ENCODE measurements around the gene KLHDC2.
"Not testable (repeated sequence)": the region's sequence is repeated elsewhere in the genome, so short reads cannot be mapped to it uniquely, and the experiment has no call there.

The KLHDC2 gene

GRCh38 chr14:49754570-49755097 lies 13.3 kb upstream of the KLHDC2 start:
- no peak for TF ChIP-seq POLR2A (IDR thresholded peaks at IDR 0.05; ENCODE audit: low read depth, low read length)
- TF ChIP-seq PAX5 (IDR thresholded peaks at IDR 0.05; ENCODE audit: insufficient read depth, low read length, severe bottlenecking), result no peak
- no peak for TF ChIP-seq SPI1 (IDR thresholded peaks at IDR 0.05; ENCODE audit: low read depth, low read length)
- TF ChIP-seq POLR2AphosphoS5 (IDR thresholded peaks at IDR 0.05; ENCODE audit: low read depth, low read length), result no peak
- no peak for TF ChIP-seq TAF1 (IDR thresholded peaks at IDR 0.05; ENCODE audit: low read depth, low read length)
- TF ChIP-seq POU2F2 (IDR thresholded peaks at IDR 0.05; ENCODE audit: low read depth, low read length), result no peak
- no peak for FAIRE-seq
- DNase-seq (ENCODE audit: insufficient read length, low spot score), result no peak

GRCh38 chr14:49755378-49755777 lies 12.6 kb upstream of the KLHDC2 start:
- TF ChIP-seq SPI1 (IDR thresholded peaks at IDR 0.05; ENCODE audit: low read depth, low read length), result no peak
- TF ChIP-seq TAF1 (IDR thresholded peaks at IDR 0.05; ENCODE audit: low read depth, low read length), result no peak
- TF ChIP-seq POLR2AphosphoS5 (IDR thresholded peaks at IDR 0.05; ENCODE audit: low read depth, low read length), result no peak
- no peak for TF ChIP-seq POLR2A (IDR thresholded peaks at IDR 0.05; ENCODE audit: low read depth, low read length)
- TF ChIP-seq PAX5 (IDR thresholded peaks at IDR 0.05; ENCODE audit: insufficient read depth, low read length, severe bottlenecking), result no peak
- TF ChIP-seq POU2F2 (IDR thresholded peaks at IDR 0.05; ENCODE audit: low read depth, low read length), result no peak
- DNase-seq (ENCODE audit: insufficient read length, low spot score) (no peak), FAIRE-seq (no peak)

GRCh38 chr14:49761839-49762551 lies 6.0 kb upstream of the KLHDC2 start:
- DNase-seq (ENCODE audit: insufficient read length, low spot score) (no peak), FAIRE-seq (no peak)

GRCh38 chr14:49766839-49767238 lies 1.1 kb upstream of the KLHDC2 start:
- TF ChIP-seq TAF1 (IDR thresholded peaks at IDR 0.05; ENCODE audit: low read depth, low read length), result no peak
- no peak for TF ChIP-seq POU2F2 (IDR thresholded peaks at IDR 0.05; ENCODE audit: low read depth, low read length)
- TF ChIP-seq POLR2A (IDR thresholded peaks at IDR 0.05; ENCODE audit: low read depth, low read length), result no peak
- no peak for TF ChIP-seq PAX5 (IDR thresholded peaks at IDR 0.05; ENCODE audit: insufficient read depth, low read length, severe bottlenecking)
- TF ChIP-seq POLR2AphosphoS5 (IDR thresholded peaks at IDR 0.05; ENCODE audit: low read depth, low read length), result no peak
- TF ChIP-seq SPI1 (IDR thresholded peaks at IDR 0.05; ENCODE audit: low read depth, low read length), result no peak
- FAIRE-seq, result no peak
- no peak for DNase-seq (ENCODE audit: insufficient read length, low spot score)

More at GRCh38 chr14:49761839-49762551, 6.0 kb upstream of the KLHDC2 start:
- TF ChIP-seq POLR2AphosphoS5 (IDR thresholded peaks at IDR 0.05; ENCODE audit: low read depth, low read length), result no peak
- no peak for TF ChIP-seq PAX5 (IDR thresholded peaks at IDR 0.05; ENCODE audit: insufficient read depth, low read length, severe bottlenecking)

GRCh38 chr14:49767270-49767570 lies 733 bp upstream of the KLHDC2 start:
- FAIRE-seq, result no peak
- DNase-seq (ENCODE audit: insufficient read length, low spot score), result no peak
- TF ChIP-seq POLR2A (IDR thresholded peaks at IDR 0.05; ENCODE audit: low read depth, low read length) (no peak), POLR2AphosphoS5 (IDR thresholded peaks at IDR 0.05; ENCODE audit: low read depth, low read length) (no peak), TAF1 (IDR thresholded peaks at IDR 0.05; ENCODE audit: low read depth, low read length) (no peak), SPI1 (IDR thresholded peaks at IDR 0.05; ENCODE audit: low read depth, low read length) (no peak), PAX5 (IDR thresholded peaks at IDR 0.05; ENCODE audit: insufficient read depth, low read length, severe bottlenecking) (no peak), POU2F2 (IDR thresholded peaks at IDR 0.05; ENCODE audit: low read depth, low read length) (no peak)

GRCh38 chr14:49768301-49769121 lies 558 bp downstream of the KLHDC2 start:
- no peak for FAIRE-seq

GRCh38 chr14:49769171-49769570 lies 1.2 kb downstream of the KLHDC2 start:
- TF ChIP-seq TAF1 (IDR thresholded peaks at IDR 0.05; ENCODE audit: low read depth, low read length), result no peak
- TF ChIP-seq SPI1 (IDR thresholded peaks at IDR 0.05; ENCODE audit: low read depth, low read length), result no peak
- no peak for TF ChIP-seq POU2F2 (IDR thresholded peaks at IDR 0.05; ENCODE audit: low read depth, low read length)
- TF ChIP-seq POLR2A (IDR thresholded peaks at IDR 0.05; ENCODE audit: low read depth, low read length), result no peak
- TF ChIP-seq PAX5 (IDR thresholded peaks at IDR 0.05; ENCODE audit: insufficient read depth, low read length, severe bottlenecking), result no peak
- no peak for TF ChIP-seq POLR2AphosphoS5 (IDR thresholded peaks at IDR 0.05; ENCODE audit: low read depth, low read length)
- DNase-seq (ENCODE audit: insufficient read length, low spot score), result no peak
- no peak for FAIRE-seq

More at GRCh38 chr14:49768301-49769121, 558 bp downstream of the KLHDC2 start:
- peak; percentile 30 for DNase-seq (ENCODE audit: insufficient read length, low spot score)
- TF ChIP-seq POLR2AphosphoS5 (IDR thresholded peaks at IDR 0.05; ENCODE audit: low read depth, low read length) (peak; percentile 72), SPI1 (IDR thresholded peaks at IDR 0.05; ENCODE audit: low read depth, low read length) (no peak), POLR2A (IDR thresholded peaks at IDR 0.05; ENCODE audit: low read depth, low read length) (peak; percentile 53)

- no peak for DNase-seq (ENCODE audit: insufficient read length, low spot score)
- TF ChIP-seq POLR2AphosphoS5 (IDR thresholded peaks at IDR 0.05; ENCODE audit: low read depth, low read length) (no peak), POU2F2 (IDR thresholded peaks at IDR 0.05; ENCODE audit: low read depth, low read length) (no peak), TAF1 (IDR thresholded peaks at IDR 0.05; ENCODE audit: low read depth, low read length) (no peak), PAX5 (IDR thresholded peaks at IDR 0.05; ENCODE audit: insufficient read depth, low read length, severe bottlenecking) (no peak), SPI1 (IDR thresholded peaks at IDR 0.05; ENCODE audit: low read depth, low read length) (no peak), POLR2A (IDR thresholded peaks at IDR 0.05; ENCODE audit: low read depth, low read length) (no peak)
- FAIRE-seq, result no peak
Observed at GRCh38 chr14:49769581-49770211, 1.7 kb downstream of the KLHDC2 start.

- peak; percentile 35; the same call in 1 of the 2 replicates for TF ChIP-seq POLR2AphosphoS5 (IDR thresholded peaks at IDR 0.05; ENCODE audit: low read depth, low read length)
- no peak for TF ChIP-seq SPI1 (IDR thresholded peaks at IDR 0.05; ENCODE audit: low read depth, low read length)
- DNase-seq (ENCODE audit: insufficient read length, low spot score), result no peak
- no peak for FAIRE-seq
Observed at GRCh38 chr14:49770212-49770817, 2.4 kb downstream of the KLHDC2 start.

- not testable (repeated sequence) for DNase-seq (ENCODE audit: insufficient read length, low spot score); FAIRE-seq
Observed at GRCh38 chr14:49771691-49772090, 3.7 kb downstream of the KLHDC2 start.
